Calu3 (cell line): Measurements from ENCODE around the gene CTSA. TPM values are rescaled to one million over a fixed set of nuclear protein-coding genes. Genes with fewer than 3 reads are reported as not detected.

Experiments used
- BruUV-seq: library from RNA; stranded (reverse); fragments of 400-500 nt; replicated peaks from 2 replicates; lab custom pipeline; 2021; lab: Mats Ljungman, UMichigan
- CTCF ChIA-PET: fragments of 300-600 bp; sonication (Branson Sonifier 250); formaldehyde crosslinking; loops from one replicate; lab custom pipeline; 2022; ENCODE audit warnings: antibody characterized with exemption; lab: Charles Lee
- DNase-seq: peaks from one replicate; pipeline ENCODE4 v3.0.0; 2022
- H3K27ac Mint-ChIP-seq: one replicate; pipeline ENCODE4 v1.8.0; 2022; ENCODE audit warnings: mixed read lengths; ENCODE audit not compliant: unreplicated experiment
- H3K27me3 Mint-ChIP-seq: one replicate; pipeline ENCODE4 v1.8.0; 2022; ENCODE audit warnings: mixed read lengths; ENCODE audit not compliant: unreplicated experiment
- H3K36me3 Mint-ChIP-seq: one replicate; pipeline ENCODE4 v1.8.0; 2022; ENCODE audit warnings: mild to moderate bottlenecking, moderate library complexity, mixed read lengths; ENCODE audit not compliant: insufficient read depth, unreplicated experiment
- H3K4me1 Mint-ChIP-seq: one replicate; pipeline ENCODE4 v1.8.0; 2022; ENCODE audit warnings: mild to moderate bottlenecking, low read depth, mixed read lengths; ENCODE audit not compliant: unreplicated experiment
- H3K4me3 Mint-ChIP-seq: one replicate; pipeline ENCODE4 v1.8.0; 2022; ENCODE audit warnings: mild to moderate bottlenecking, low read depth, moderate library complexity, mixed read lengths; ENCODE audit not compliant: unreplicated experiment
- H3K9me3 Mint-ChIP-seq: one replicate; pipeline ENCODE4 v1.8.0; 2022; ENCODE audit warnings: low read depth, mixed read lengths; ENCODE audit not compliant: unreplicated experiment
- CTCF ChIP-seq: fragments of 200-600 bp; IDR thresholded peaks from one replicate; pipeline ENCODE4 v1.8.0; 2022; ENCODE audit warnings: antibody characterized with exemption; ENCODE audit not compliant: unreplicated experiment
- intact Hi-C: fragments of 100-400 bp; cut with micrococcal nuclease; formaldehyde crosslinking; loops from one replicate; pipeline ENCODE4 v1.10.0; 2022; ENCODE audit not compliant: unreplicated experiment
- total RNA-seq: library from RNA; stranded (reverse); gene quantifications from 2 replicates; pipeline ENCODE4 v1.2.3, GENCODE V29; 2022

The CTSA gene
- total RNA-seq, 1 experiment from 2014 or later: 164 TPM

DNA sequence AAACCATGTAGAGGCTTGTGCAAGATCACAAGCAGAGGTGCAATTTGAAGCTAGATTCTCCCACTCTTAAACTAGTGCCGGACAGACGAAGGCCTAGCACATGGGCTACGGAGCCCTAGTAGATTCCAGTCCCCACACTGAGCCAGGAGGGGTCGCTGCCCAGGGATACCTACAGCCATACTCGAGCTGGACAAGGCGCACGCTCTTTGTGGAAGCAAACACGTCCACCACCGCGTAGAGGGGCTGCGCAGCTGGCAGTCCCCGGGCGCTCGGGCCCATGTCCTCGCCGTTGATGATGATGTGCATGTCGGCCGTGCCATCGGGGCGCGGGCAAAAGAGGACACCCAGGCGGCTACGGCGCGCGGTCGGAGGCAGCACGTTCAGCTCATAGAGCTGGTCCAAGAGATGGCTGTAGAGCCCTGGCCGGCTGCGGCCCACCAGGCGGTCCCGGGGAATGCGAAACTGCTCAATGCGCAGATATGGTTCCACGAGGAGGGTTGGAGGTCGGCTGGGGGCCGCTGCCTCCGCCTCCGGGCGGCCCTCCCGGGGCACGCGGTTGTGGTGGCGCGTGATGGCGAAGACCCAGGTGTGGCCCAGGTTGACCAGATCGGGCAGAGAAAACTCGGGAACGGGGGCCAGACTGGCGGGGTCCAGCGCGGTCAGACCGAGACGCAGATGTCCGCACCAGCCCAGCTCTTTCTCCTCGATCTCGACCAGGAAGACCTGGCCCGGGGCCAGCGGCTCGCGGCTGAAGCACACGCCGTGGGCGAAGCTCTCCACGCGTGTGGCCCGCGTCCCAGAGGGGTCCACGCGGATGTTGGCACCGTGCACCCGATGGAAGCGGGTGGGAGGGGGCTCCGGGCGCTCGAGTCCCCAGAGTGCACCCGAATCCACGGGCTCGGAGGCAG, 804 bp upstream of the CTSA start:
- intact Hi-C loops: no loop called here
- H3K36me3 Mint-ChIP-seq: peaks cover 38% of the 10 kb centered on the region
- H3K27me3 Mint-ChIP-seq: no peaks in the 10 kb centered on the region
- TSS peak; percentile 29 for BruUV-seq
- H3K4me1 Mint-ChIP-seq: peaks cover 9% of the 10 kb centered on the region
- TF ChIP-seq CTCF: no peak
- no peak for DNase-seq
- H3K9me3 Mint-ChIP-seq: no peaks in the 10 kb centered on the region
- peak overlapping the region; percentile 95 for H3K27ac Mint-ChIP-seq
- H3K4me3 Mint-ChIP-seq: peak overlapping the region; percentile 97
- CTCF ChIA-PET: interaction anchor here (0.6 to 1.7 kb wide), 3 partner anchors 9 to 24 kb away, joined by 3 to 8 read pairs (median 3); partner anchors contain the start of gene ZSWIM1

DNA sequence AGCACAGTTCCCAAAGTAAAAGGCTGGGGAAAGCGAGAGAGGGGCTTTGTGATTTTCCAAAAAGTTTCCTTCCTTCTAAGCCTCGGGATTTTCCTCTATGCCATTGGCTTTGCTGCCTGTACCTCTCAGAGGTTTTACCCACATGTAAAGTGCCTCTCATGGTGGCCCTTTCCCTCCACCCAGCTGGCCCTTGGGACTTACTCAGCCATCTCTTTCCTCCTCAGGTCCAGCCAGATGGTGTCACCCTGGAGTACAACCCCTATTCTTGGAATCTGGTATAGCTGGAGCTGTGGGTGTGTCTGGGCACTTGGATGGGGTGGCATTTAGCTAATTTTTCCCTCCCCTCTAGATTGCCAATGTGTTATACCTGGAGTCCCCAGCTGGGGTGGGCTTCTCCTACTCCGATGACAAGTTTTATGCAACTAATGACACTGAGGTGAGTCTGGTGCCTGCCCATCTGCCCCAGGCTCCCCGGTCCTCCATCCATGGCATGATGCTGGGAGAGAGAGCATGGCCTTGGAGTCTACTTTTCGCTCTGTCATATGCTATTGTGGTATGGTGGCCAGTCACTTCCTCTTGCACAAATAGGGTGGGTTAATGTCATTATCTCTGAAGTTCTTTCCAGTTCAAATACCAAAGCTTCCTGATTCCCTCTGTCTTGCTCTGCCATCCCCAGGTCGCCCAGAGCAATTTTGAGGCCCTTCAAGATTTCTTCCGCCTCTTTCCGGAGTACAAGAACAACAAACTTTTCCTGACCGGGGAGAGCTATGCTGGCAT, 1.1 kb downstream of the CTSA start:
- TF ChIP-seq CTCF: no peak
- Mint-ChIP-seq H3K4me1 (peaks cover 9% of the 10 kb centered on the region), H3K27ac (peak overlapping the region; percentile 95), H3K4me3 (peak overlapping the region; percentile 97), H3K36me3 (peaks cover 38% of the 10 kb centered on the region), H3K27me3 (no peaks in the 10 kb centered on the region), H3K9me3 (no peaks in the 10 kb centered on the region)
- intact Hi-C loops: no loop called here
- BruUV-seq: no TSS peak
- CTCF ChIA-PET: interaction anchor here (0.5 to 1.4 kb wide), 5 partner anchors 12 to 500 kb away, joined by 3 to 4 read pairs (median 3); partner anchors contain the start of gene ZSWIM1
- DNase-seq: peak; percentile 43

- H3K27ac Mint-ChIP-seq: no peak overlapping the region
- H3K36me3 Mint-ChIP-seq: peaks cover 38% of the 10 kb centered on the region
- intact Hi-C loops: no loop called here
- H3K4me3 Mint-ChIP-seq: peak overlapping the region; percentile 97
- CTCF ChIA-PET: interaction anchor here (0.6 to 1.4 kb wide), 6 partner anchors 12 to 863 kb away, joined by 3 to 4 read pairs (median 3); partner anchors contain the start of gene ZSWIM1
- no peak for TF ChIP-seq CTCF
- no TSS peak for BruUV-seq
- no peaks in the 10 kb centered on the region for H3K27me3 Mint-ChIP-seq
- H3K4me1 Mint-ChIP-seq: peaks cover 9% of the 10 kb centered on the region
- H3K9me3 Mint-ChIP-seq: no peaks in the 10 kb centered on the region
- DNase-seq: no peak
Observed at GRCh38 chr20:45892828-45893500, 1.8 kb downstream of the CTSA start.

- CTCF ChIA-PET: interaction anchor here (0.6 kb wide), 2 partner anchors 15 to 864 kb away, joined by 3 read pairs; no protein-coding TSS in a partner anchor
- intact Hi-C loops: no loop called here
- no peaks in the 10 kb centered on the region for H3K27me3 Mint-ChIP-seq
- H3K4me1 Mint-ChIP-seq: peaks cover 9% of the 10 kb centered on the region
- no peak overlapping the region for H3K4me3 Mint-ChIP-seq
- no peak for DNase-seq
- no peak overlapping the region for H3K27ac Mint-ChIP-seq
- H3K9me3 Mint-ChIP-seq: no peaks in the 10 kb centered on the region
- BruUV-seq: no TSS peak
- no peak for TF ChIP-seq CTCF
- H3K36me3 Mint-ChIP-seq: peaks cover 38% of the 10 kb centered on the region
Observed at GRCh38 chr20:45893831-45894230, 2.7 kb downstream of the CTSA start.
